GM21619 (cell line): ENCODE data around the gene CKMT2.

ENCODE experiments used
- ATAC-seq: cut with Tn5 transposase; IDR thresholded peaks from one replicate; pipeline ENCODE4 v1.9.1; 2021; ENCODE audit not compliant: unreplicated experiment

Gene CKMT2

DNA sequence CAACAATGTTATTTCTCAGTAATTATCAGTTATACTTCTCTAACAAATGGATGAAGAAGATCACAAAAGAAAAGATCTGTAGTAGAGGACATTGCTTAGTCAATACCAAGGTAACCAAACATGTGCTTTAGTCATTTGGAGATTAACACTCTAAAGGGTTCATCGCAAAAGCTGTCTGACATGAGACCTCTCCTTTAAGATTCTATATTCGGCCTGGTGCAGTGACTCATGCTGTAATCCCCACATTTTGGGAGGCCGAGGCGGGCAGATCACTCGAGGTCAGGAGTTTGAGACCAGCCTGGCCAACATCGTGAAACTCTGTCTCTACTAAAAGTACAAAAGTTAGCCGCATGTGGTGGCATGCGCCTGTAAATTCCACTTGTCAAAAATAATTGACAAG lies 18.3 kb upstream of the CKMT2 start:
- ATAC-seq: no peak

DNA sequence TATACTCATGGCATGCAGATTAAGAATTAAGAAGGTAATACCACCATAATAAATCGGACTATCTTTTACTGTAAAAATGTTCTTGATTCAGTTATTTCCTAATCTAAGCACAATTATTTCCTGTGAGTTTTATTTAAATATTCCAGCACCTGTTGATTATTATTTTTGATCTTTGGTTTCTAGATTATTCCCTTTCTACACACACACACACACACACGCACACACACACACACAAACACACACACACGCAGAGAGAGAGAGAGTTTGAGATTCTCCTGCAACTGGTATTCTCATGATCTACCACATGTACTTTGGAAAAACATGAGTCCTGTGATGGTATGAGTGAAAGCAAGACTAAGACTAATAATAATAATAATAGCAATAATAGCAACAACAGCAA lies 17.0 kb upstream of the CKMT2 start:
- ATAC-seq: no peak

DNA sequence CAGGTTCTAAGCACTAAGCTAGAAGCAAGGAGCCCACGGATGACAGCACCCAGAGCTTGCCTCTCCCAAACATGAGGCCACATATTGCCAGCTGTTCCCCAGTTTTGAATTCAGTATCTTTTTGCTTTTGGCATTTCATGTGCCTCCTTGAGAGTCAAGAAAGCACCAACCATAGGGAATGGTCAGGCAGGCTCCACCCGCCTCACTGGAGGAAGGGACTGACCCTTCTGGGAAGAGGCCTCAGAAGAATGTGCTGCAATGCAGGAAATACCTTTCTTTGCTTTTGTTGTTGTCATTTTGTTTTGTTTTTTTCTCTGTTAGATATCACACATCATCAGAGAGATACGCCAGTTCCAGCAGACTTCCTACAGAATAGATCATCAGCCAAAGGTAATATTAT lies 13.7 kb upstream of the CKMT2 start:
- no peak for ATAC-seq

DNA sequence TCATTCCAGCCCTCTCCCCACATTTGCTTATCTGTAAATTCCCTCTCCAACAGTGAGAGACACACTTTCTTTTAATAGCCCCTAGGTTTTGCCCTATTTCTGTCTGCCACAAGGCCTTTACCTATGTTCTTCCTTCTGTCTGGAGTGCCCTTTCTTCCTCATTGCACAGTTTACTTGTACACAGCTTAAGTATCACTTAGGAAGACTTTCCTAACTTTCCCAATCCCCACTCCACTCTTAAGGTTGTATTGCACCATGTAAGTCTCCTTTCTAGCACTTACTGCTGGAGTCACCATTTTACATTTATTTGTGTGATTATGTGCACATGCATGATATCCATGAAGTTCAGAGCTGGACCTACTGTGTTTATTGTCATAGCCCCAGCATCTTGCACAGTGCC lies 10.8 kb upstream of the CKMT2 start:
- no peak for ATAC-seq

DNA sequence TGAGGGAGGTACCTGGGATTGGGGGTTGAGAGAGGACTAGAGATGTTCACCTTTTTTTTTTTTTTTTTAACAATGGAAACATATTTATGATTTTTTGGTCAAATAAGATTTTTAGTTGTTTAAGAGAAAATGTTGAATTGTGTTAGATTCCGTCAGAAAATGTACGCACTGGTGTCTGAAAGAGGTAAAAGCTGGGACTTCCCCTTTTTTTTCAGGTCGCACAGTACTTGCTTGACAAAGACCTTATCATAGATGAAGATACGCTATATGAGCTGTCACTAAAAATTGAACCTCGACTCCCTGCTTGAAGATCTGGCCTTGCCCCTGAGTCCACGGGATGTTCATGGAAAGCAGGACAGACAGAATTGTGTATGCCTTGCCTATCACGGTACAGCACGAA lies 7.7 kb upstream of the CKMT2 start:
- no peak for ATAC-seq

DNA sequence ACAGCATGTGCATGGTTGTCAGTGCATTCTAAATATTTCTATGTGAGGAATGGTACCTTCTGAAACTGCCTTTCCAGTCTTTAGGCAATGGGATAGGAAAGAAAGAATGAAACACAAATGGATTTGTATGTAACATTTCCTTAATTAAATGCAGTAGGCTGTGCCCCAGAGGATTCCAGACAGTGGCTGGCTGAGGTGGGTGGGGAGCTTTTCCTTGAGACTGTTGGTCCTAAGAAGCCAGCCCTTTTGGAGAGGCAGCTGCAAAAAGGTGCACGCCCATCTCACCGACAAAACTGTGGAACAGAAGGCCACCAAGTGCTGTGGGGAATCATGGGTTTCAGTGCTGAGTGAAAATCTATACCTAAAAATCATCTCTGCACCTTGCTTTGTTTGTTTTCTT lies 6.8 kb upstream of the CKMT2 start:
- ATAC-seq: no peak

DNA sequence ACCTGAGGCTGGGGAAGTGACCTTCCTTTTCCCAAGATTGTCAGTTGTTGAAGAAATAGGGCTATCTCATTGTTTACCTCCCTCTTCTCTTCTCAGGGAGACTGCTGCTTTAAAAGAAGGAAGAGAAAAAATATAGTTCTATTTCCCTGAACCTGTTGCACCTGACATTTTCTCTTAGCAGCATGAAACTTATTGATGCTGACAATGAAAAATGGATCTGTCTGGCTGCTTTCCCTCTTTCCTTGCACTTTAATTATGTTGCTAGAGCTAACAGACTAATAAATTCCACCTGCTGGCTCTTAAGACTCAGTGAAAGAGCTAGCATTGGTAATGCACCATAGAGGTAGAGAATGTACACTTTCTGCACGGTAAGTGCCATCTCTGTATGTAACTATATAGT lies 6.2 kb upstream of the CKMT2 start:
- no peak for ATAC-seq

DNA sequence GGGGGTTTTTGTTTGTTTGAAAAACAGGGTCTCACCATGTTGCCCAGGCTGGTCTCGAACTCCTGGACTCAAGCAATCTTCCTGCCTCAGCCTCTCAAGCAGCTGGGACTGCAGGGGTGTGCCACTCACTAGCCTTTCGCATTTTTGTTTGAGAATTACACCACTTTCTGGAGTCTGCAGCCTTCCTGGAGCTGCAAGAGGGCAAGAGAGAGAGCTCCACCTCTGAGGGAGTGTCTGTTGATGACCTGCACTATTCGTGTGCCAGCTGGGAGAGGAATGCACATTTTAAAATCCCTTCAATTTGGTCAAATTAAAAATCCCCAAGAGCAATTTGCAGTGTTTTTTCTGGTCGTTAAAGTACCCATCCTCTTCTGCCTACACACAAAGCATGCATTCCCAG lies 5.0 kb upstream of the CKMT2 start:
- ATAC-seq: no peak

DNA sequence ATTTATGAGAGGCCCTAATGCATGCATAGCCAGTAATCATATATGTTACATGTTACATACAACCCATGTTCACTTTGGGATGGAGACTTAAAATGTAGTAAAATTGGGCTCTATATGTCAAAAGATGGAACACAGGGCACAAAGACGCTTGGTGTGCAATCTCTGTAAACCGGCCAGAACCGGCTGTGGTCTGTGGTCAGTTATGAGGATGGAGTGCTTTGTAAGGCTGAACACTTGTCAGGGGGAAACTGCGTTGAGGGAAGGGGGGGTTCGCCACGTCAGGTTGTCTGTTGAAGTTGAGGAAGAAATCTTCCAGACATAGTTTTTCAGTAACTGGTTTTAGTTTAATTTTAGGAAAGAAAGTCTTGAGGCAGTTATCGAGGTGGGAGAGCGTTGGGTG lies 2.7 kb upstream of the CKMT2 start:
- no peak for ATAC-seq

DNA sequence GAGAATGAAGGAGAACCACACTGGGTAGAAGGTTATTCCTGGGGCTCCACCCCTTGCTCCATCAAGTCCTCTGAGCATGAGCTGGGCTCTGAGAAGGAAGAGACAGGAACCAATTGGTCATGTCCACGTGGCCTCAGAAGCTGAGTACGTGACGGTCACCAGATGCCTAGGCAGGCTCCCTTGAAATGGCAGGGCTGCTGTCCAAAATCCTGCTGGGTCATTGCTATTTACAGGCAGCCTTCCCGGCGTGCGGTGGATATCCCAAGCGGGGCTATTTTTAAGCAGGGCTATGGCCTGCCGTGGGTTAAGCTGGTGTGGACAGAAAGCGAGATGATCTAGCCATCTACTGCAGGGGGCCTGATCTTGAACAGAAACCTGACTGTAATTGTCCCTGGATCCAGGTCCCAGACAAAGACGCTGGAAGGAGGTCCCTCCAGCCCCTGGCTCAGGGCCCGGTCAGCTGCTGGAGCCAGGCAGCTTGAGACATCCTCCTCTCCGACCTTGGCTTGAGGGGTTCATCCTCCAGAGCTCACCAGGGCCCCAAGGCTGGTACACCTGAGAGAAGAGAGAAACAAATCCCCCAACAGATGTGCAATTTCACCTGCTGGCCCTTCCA lies 550 bp upstream of the CKMT2 start:
- ATAC-seq: no peak

DNA sequence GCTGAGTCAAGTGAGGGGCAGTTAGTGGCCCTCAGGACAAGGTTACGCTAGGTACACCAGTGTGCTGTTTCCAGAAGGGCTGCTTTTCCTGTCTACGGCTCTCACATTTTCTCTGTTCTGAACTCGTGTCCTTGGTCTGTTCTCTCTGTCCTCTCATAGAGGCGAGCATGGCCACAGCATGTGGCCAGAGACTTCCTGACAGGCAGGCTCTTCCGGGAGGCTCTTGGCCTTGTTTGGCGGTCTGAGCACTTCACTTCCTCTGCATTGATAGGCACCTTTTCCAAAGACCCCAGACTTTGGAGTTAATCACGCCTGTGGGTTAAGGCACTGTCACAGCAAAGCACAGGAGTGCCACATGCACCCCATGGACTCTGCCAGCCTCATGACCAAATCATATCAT lies 1.2 kb downstream of the CKMT2 start:
- ATAC-seq: no peak

DNA sequence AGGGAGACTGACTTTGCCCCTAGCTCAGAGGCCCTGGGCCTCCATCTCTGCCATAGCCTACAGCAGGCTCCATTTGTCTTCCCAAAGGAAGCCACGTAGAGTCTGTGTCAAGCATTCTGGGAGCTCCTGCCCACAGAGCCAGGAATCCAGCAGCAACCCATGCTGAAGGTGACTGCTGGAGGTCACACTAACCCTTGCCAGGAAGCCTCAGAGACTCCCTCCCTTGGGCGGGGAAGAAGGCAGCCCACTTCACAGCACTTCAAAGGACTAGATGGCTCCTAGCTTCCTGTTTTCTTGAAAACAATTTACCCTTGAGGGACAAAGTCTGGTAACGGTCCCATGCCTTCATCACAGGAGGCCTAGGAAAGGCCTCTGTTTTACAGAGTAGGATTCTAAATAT lies 1.7 kb downstream of the CKMT2 start:
- ATAC-seq: no peak

DNA sequence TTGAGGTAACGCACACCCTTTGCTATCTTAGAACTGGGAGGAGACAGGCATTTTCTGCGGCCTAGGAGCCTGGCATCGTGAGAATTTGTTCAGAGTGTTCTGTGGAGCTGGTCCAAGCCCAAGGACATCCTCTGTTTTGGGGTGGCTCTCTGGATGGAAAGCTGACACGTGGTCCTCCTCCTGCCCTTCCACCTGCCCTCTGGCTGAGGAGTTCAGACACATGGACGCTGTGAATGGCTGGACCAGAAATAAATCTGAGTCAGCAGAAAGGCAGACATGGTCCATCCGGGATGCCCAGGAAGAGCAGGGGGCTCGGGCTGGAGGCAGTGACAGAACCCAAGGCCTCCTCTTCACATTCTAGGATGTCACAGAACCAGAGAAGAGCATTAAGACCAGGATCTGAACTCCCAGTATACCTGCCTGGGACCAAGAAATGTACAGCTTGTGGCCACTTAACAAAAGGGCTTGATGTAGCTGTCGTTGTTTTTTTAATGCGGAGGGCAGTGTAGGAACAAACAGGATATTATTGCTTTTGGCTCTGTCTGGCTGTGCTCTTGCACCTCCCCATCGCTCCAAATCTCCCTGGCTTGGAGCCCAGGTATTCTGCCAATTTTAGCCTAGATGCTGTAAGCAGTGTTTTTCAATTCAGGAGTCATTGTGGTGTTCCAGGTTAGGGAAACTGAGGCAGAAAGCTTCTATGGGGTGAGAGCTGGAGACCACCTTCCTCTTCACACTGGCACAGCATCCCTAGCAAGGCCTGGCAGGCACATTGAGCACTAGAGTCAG lies 2.4 kb downstream of the CKMT2 start:
- no peak for ATAC-seq

DNA sequence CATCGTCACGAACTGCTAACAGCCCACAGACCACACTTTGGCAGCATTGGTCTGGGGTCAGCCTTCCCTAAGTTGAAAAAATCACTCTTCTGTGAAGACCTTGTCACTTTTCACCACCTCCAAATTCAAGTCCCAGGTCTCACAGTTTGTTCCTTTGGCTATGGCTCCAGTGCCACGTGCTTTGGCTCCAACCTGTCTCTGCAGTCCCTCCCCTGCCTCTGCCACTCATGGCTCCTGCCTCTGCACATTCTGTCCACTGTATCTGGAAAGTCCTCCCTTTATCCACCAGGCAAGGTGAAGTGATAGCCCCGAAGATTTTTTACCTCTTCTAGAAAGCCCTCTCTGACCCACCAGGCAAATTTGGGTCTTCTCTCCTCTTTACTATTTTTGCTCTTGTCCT lies 5.3 kb downstream of the CKMT2 start:
- no peak for ATAC-seq

DNA sequence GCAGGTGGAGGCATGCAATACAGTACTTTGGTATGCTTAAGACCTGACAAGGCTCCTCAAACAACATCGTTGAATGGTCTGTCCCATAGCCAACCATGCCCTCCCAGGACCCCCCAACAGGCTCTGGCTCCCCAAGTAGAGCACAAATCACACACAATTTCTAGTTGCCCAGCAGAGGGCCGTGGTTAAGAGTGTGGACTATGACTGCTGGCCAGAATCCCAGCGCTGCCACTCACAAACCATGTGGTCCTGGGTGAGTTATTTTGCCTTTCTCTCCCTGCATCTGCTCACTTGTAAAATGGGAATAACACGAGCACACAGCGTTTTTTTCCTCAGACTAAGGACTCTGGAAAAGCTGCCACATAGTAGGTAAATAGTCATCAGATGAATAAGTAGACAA lies 6.5 kb downstream of the CKMT2 start:
- no peak for ATAC-seq

DNA sequence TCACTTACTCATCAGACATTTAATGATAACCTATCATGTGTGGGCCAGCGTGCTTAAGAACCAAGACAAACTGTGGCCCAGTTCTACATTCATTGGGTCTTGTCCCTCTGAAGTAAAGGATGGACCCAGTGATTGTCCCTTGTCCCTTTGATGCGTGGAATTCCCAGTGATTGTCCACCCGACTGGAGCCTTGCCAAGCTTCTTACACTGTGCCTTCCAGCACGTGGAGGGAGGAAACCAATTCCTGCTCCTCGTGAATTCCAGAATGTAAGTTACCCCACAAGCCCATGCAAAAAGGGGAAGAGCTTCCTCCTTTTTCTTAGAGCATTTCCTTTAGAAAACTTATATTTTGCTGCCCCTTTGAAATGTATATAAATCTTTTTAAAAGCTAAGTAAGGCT lies 7.9 kb downstream of the CKMT2 start:
- ATAC-seq: no peak

DNA sequence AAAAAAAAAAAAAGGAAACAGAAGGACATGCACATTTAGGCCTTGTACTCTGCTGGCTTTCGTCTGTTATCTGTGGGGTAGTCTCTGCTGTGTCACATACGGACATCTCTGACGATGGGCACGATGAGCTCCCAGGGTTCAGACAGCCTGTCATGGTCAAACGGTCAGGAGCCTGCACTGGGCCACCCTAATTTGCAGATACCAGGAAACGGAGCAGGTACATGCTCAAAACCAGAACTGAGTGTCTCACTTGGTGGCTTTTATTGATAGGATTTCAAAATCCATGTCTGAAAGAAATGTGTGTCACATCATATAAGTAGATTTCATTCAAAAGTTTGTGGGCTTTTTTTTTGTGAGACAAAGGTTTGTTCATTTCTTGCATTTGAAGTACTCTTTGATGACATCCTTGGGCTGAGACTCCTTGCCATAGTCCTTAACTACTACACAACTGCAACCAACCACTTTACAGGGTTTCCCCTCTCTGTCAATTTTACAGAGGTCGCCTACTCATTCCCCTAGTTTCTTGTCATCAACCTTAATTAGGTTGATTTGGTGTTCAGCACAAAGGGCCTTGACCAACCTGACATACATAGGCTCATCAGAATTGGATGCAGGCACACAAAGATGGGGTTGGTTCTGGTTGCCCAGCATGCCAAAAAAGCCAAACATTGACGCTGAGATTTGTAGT lies 9.0 kb downstream of the CKMT2 start:
- ATAC-seq: no peak

DNA sequence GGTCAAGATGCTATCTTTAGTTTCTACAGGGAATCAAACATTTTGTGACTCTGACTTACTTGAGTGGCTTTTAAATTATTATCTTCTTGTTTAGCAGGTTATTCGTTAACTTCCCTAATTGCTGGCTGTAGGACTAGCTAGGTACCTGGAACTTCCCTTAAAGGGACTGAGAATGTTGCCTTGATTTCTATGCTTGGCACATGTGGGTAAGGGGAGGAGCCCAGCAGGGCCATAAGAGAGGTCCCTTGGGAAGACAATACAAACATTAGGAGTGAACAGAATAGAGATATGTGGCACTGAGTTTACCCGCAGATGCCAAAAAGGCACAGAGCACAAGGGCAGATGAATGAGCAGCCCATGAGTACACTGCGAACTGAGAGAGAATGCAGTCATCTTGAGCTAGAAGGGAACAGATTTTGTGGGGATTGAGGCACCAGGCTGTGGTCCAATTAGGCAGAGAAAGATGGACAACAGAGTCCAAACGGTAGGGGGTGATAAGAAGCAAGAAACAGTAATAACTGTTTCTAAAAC lies 9.8 kb downstream of the CKMT2 start:
- ATAC-seq: no peak

DNA sequence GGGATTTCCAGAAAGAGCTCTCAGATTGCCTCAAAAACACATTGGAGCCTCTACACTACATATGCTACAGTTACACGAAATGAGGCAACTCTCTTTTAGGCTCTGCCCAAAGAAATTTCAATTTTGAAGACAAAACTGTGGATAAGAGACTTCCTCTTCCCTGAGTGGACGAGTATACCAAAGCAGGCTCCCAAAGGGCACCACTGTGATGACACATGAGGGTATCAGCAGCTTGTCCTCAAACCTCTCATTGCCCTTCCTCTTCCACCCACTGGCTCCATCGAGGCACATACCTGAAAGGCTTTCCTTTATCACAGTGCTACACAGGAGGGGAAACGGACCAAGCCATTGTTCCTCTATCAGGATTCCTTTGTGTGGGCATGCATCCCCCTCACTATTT lies 11.3 kb downstream of the CKMT2 start:
- no peak for ATAC-seq

DNA sequence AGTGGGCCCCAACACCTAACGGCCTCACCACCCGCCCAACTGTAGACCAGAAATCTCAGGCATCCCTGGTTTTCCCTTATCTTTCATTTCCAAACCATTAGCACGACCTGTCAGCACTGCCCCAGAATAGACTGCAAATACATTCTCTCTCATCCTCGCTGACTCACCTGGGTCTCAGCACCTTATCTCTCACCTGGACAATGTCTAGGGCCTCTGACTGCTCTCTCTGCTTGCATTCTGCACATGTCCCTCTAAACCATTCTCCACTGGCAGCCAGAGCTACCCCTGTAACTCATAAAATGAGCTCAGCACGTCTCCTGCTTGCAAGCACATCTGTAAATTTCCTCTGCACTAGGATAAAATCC lies 12.7 kb downstream of the CKMT2 start:
- ATAC-seq: no peak

DNA sequence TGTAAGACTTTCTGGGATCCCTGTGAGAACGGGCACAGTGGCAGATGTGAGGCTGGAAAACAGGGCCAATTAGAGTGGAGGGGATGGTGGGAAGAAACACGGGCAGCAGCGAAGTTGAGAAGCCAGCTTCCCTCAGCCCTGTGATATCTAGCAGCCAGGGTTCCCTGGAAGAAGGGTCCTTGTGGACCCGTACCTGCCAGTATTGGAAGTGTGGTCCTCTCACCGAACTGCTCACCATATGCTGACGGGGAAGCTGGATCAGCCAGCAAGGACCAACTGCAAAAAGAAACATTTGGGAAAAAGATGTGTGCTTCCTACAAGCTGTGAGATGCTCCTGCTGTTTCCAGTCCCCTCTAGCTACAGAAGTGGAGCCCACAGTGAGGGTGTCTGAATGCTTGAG lies 13.6 kb downstream of the CKMT2 start:
- ATAC-seq: no peak

DNA sequence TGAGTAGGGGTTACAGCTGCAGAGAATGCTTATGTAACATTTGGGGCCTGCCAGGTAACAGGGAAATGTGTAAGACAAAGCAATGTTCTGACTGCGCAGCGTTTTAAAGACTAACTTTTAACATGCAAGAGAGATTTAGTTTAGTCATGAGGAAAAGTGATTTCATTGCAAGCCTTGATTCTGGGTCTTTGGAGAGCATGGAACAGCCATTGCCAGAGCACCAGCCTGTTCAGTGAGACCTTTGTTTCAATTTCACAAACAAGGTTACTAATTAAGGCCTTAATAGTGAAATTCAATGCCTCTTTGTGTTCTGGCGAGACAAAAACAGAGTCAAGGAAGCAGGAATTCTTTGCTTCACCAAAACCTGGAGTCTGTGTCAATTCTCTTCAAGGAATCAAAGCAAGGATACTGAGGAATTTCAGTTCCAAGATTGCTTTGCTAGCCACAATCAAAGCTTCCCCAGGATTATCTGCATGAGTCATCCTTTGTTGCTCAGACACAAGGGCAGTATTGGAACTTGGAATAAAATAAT lies 14.4 kb downstream of the CKMT2 start:
- no peak for ATAC-seq
